CD14-positive monocyte (primary cell): ENCODE measurements around the gene NFATC2. TPM values are rescaled to one million over a fixed set of nuclear protein-coding genes. Genes with fewer than 3 reads are reported as not detected.

Experiments
- DNase-seq, 3 donors: peaks; one replicate each; pipeline ENCODE4 v3.0.0-alpha.2; 2011 to 2022
- H2AFZ ChIP-seq: 2 replicates; pipeline ENCODE4 v1.6.0; 2012; ENCODE audit warnings: mild to moderate bottlenecking, low read depth, low read length, inconsistent platforms; ENCODE audit not compliant: insufficient read depth, poor library complexity, severe bottlenecking
- H3K27ac ChIP-seq, 2 donors: 1 replicate in 1 of 2; 2 replicates in 1 of 2; pipeline ENCODE4 v1.5.1; 2012 to 2013; ENCODE audit warnings: low read length in 2 of 2, control low read depth in 1 of 2, inconsistent platforms in 1 of 2, low read depth in 1 of 2, mild to moderate bottlenecking in 1 of 2
- H3K27me3 ChIP-seq, 2 donors: one replicate each; pipeline versions ENCODE4 v1.6.0 to v1.6.1; 2011 to 2013; ENCODE audit warnings: low read length in 2 of 2; ENCODE audit not compliant: control insufficient read depth in 2 of 2, insufficient read depth in 2 of 2
- H3K36me3 ChIP-seq, 2 donors: replicated peaks in 1 of 2; 1 replicate in 1 of 2; 2 replicates in 1 of 2; pipeline versions ENCODE4 v1.5.1 to v1.6.1; 2012 to 2013; ENCODE audit warnings: low read length in 2 of 2, control low read depth in 1 of 2, inconsistent platforms in 1 of 2, mild to moderate bottlenecking in 1 of 2; ENCODE audit not compliant: insufficient read depth in 2 of 2, control insufficient read depth in 1 of 2
- H3K4me1 ChIP-seq, 2 donors: 1 replicate in 1 of 2; 2 replicates in 1 of 2; pipeline versions ENCODE4 v1.5.1 to v1.6.1; 2012 to 2013; ENCODE audit warnings: low read length in 2 of 2, control low read depth in 1 of 2, inconsistent platforms in 1 of 2, mild to moderate bottlenecking in 1 of 2, moderate library complexity in 1 of 2; ENCODE audit not compliant: insufficient read depth in 2 of 2, control insufficient read depth in 1 of 2
- H3K4me2 ChIP-seq: replicated peaks from 2 replicates; pipeline ENCODE3; 2012; ENCODE audit warnings: low read length, moderate library complexity, mild to moderate bottlenecking; ENCODE audit not compliant: poor library complexity, severe bottlenecking; ENCODE audit errors: extremely low read depth
- H3K4me3 ChIP-seq, 3 experiments: fragments of 200-600 bp in 1 of 3; sonication (generic) in 1 of 3; replicated peaks in 1 of 3; 1 replicate in 2 of 3; 2 replicates in 1 of 3; pipeline ENCODE4 v1.5.1; 2011 to 2013; ENCODE audit warnings: low read length in 3 of 3, mild to moderate bottlenecking in 3 of 3, control low read depth in 2 of 3, low read depth in 2 of 3, inconsistent platforms in 1 of 3, moderate library complexity in 1 of 3
- H3K79me2 ChIP-seq: 2 replicates; pipeline ENCODE4 v1.6.0; 2012; ENCODE audit warnings: mild to moderate bottlenecking, control low read depth, inconsistent platforms, low read length, moderate library complexity; ENCODE audit not compliant: insufficient read depth
- H3K9ac ChIP-seq: 2 replicates; pipeline ENCODE4 v1.6.0; 2017; ENCODE audit warnings: low read length, mild to moderate bottlenecking; ENCODE audit not compliant: insufficient read depth, poor library complexity, severe bottlenecking
- H3K9me3 ChIP-seq, 2 donors: replicated peaks in 1 of 2; 1 replicate in 1 of 2; 2 replicates in 1 of 2; pipeline versions ENCODE4 v1.5.1 to v1.6.1; 2012 to 2013; ENCODE audit warnings: low read length in 2 of 2, control low read depth in 1 of 2; ENCODE audit not compliant: control insufficient read depth in 1 of 2, insufficient read depth in 1 of 2
- H4K20me1 ChIP-seq: 2 replicates; pipeline ENCODE4 v1.6.0; 2012; ENCODE audit warnings: mild to moderate bottlenecking, low read length, control low read depth, moderate library complexity; ENCODE audit not compliant: insufficient read depth
- H3K27ac Mint-ChIP-seq, 7 donors: one replicate each; pipeline ENCODE4 v1.8.0; 2020; ENCODE audit warnings: mild to moderate bottlenecking in 7 of 7, mixed read lengths in 7 of 7, moderate library complexity in 6 of 7, inconsistent platforms in 2 of 7
- H3K27me3 Mint-ChIP-seq, 3 donors: one replicate each; pipeline ENCODE4 v1.8.0; 2021 to 2022; ENCODE audit warnings: low read depth in 3 of 3, mild to moderate bottlenecking in 3 of 3, mixed read lengths in 3 of 3, moderate library complexity in 3 of 3, inconsistent platforms in 1 of 3
- H3K36me3 Mint-ChIP-seq, 2 donors: one replicate each; pipeline ENCODE4 v1.8.0; 2020; ENCODE audit warnings: mixed read lengths in 2 of 2, inconsistent platforms in 1 of 2, mild to moderate bottlenecking in 1 of 2
- H3K4me1 Mint-ChIP-seq: one replicate; pipeline ENCODE4 v1.8.0; 2020; ENCODE audit warnings: mild to moderate bottlenecking, mixed read lengths
- H3K4me3 Mint-ChIP-seq, 2 donors: one replicate each; pipeline ENCODE4 v1.8.0; 2020; ENCODE audit warnings: mild to moderate bottlenecking in 2 of 2, mixed read lengths in 2 of 2, moderate library complexity in 1 of 2
- H3K9me3 Mint-ChIP-seq, 7 donors: one replicate each; pipeline ENCODE4 v1.8.0; 2020 to 2022; ENCODE audit warnings: mixed read lengths in 7 of 7, mild to moderate bottlenecking in 6 of 7, moderate library complexity in 6 of 7, inconsistent platforms in 2 of 7
- WGBS: methylation state at CpG from one replicate; pipeline ENCODE4 v1.1.5; 2013; ENCODE audit warnings: missing lambda C conversion rate; ENCODE audit not compliant: insufficient coverage; 5-methylcytosine and 5-hydroxymethylcytosine counted together
- intact Hi-C, 2 donors: fragments of 100-400 bp; cut with micrococcal nuclease; formaldehyde crosslinking; loops; one replicate each; pipeline versions ENCODE4 v1.15.0 to v1.15.1; 2023
- polyA plus RNA-seq, 3 donors: library from polyadenylated mRNA; depleted of rRNA in 1 of 3; unstranded in 2 of 3; stranded (reverse) in 1 of 3; fragments of 300-500 nt in 2 of 3; fragments of >200 nt in 1 of 3; fragmentation: Illumina TruSeq in 2 of 3; gene quantifications; 1 replicate in 2 of 3; 2 replicates in 1 of 3; pipeline ENCODE4 v1.2.3, GENCODE V29; 2012 to 2021
- TF ChIP-seq, protein P1 (sequence below): fragments of 200-600 bp; IDR thresholded peaks from one replicate; pipeline ENCODE4 v1.8.0; 2022; ENCODE audit warnings: antibody characterized with exemption, mild to moderate bottlenecking

Gene NFATC2
- polyA plus RNA-seq, 3 donors: 0.03 to 0.18 (median 0.11) TPM

DNA sequence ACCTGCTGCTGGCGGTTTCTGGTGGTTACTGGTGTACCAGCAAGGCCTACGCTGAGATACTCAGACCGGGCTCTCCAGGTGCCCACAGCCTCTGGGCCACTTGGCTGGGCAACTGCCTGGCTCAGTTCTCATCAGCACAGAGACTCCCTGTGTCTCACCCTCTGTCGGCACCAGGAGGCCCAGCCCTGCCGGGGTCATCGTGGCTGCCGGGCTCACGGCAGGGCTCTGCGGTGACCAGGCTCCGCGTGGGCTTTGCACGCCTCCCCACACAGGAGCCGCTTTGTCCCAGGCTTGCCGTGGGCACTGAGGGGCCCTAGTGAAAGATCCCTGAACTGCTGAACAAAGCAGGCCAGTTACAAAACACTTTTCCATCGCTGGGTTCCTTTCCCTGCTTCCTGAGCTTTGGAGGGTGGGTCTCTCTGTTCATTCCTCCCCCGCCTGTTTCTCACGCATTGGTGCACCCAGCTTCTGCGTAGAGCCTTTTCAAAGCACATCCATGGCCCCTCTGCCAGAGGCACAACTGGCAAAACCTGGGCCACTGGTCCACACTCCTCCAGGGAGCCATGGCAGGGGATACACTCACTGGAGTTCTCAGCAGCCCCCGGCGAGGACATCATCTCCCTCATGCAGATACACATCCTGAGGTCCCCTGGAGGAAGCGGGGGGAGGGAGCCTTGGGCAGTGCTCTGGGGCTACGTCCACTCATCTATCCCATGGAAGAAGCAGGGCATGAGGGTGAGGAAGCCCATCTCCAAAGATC is 117.0 kb downstream of the NFATC2 start:
- Histone ChIP-seq H3K27ac (no peak overlapping the region), H3K36me3 (no peaks in the 10 kb centered on the region), H3K9me3 (no peaks in the 10 kb centered on the region), H3K9ac (no peak overlapping the region), H4K20me1 (no peaks in the 10 kb centered on the region), H3K4me3 (no peak overlapping the region), H3K79me2 (no peaks in the 10 kb centered on the region), H3K4me1 (no peaks in the 10 kb centered on the region), H3K27me3 (no peaks in the 10 kb centered on the region), H3K4me2 (no peak overlapping the region), H2AFZ (no peak overlapping the region)
- Mint-ChIP-seq H3K9me3 (peaks cover 0 to 2% (median 0%) of the 10 kb centered on the region in 7 donors), H3K36me3 (no peaks in the 10 kb centered on the region), H3K27ac (no peak overlapping the region), H3K4me1 (no peaks in the 10 kb centered on the region), H3K27me3 (peaks cover 0 to 3% (median 3%) of the 10 kb centered on the region in 3 donors), H3K4me3 (no peak overlapping the region)
- 90% methylated on average over 18 of the region's 22 CpGs for WGBS
- TF ChIP-seq, protein P1, sequence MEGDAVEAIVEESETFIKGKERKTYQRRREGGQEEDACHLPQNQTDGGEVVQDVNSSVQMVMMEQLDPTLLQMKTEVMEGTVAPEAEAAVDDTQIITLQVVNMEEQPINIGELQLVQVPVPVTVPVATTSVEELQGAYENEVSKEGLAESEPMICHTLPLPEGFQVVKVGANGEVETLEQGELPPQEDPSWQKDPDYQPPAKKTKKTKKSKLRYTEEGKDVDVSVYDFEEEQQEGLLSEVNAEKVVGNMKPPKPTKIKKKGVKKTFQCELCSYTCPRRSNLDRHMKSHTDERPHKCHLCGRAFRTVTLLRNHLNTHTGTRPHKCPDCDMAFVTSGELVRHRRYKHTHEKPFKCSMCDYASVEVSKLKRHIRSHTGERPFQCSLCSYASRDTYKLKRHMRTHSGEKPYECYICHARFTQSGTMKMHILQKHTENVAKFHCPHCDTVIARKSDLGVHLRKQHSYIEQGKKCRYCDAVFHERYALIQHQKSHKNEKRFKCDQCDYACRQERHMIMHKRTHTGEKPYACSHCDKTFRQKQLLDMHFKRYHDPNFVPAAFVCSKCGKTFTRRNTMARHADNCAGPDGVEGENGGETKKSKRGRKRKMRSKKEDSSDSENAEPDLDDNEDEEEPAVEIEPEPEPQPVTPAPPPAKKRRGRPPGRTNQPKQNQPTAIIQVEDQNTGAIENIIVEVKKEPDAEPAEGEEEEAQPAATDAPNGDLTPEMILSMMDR: no peak
- intact Hi-C loops: no loop called here
- DNase-seq: no peak

DNA sequence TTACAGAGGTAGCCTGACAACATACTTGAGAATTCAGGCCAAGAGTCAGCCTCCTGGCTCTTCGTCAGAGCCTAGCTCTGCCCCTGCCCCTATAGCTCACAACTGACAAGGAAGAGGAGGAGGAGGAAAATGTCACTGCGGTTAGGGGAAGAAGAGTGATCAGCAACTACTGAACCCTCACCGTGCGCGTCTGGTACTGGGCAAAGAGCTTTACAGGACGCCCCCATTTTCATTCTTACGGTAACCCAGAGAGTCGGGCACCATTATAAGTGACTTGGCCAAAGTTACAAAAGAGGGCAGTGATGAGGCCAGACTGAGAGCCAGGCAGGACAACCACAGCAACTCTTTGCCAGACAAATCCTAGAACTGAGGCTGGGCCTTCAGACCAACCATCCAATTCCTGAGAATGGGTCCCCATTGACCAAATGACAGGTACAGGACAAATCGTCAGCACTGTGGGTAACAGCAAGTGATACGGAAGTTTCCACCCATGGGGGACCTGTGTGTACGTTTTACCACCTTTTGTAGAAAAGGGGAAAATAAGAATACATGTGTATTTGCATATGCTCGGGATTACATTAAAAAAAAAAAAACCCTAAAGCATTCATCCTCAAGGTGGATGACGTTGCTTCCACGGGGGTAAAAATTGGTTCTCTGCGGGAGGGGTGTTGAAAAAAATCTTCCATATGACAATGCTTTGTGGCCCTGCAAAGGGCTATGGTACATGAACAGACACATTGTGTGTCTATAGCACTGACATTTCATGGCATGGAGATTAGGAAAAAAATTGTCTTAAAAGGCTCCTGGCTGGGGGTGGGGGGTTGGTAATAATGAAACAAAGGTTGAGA is 118.0 kb downstream of the NFATC2 start:
- 97% methylated on average over 6 of the region's 15 CpGs for WGBS
- intact Hi-C loops: no loop called here
- Mint-ChIP-seq H3K36me3 (no peaks in the 10 kb centered on the region), H3K27me3 (peaks cover 0 to 3% (median 3%) of the 10 kb centered on the region in 3 donors), H3K4me1 (no peaks in the 10 kb centered on the region), H3K27ac (peak overlapping the region in 1 of 7 donors; percentile 14), H3K9me3 (peaks cover 0 to 2% (median 0%) of the 10 kb centered on the region in 7 donors), H3K4me3 (no peak overlapping the region)
- H2AFZ ChIP-seq: no peak overlapping the region
- H3K27ac ChIP-seq: no peak overlapping the region
- no peaks in the 10 kb centered on the region for H3K36me3 ChIP-seq
- H3K9ac ChIP-seq: no peak overlapping the region
- H4K20me1 ChIP-seq: no peaks in the 10 kb centered on the region
- no peak overlapping the region for H3K4me3 ChIP-seq
- H3K27me3 ChIP-seq: no peaks in the 10 kb centered on the region
- TF ChIP-seq, protein P1: no peak
- H3K79me2 ChIP-seq: no peaks in the 10 kb centered on the region
- no peak overlapping the region for H3K4me2 ChIP-seq
- H3K9me3 ChIP-seq: no peaks in the 10 kb centered on the region
- no peak for DNase-seq
- H3K4me1 ChIP-seq: no peaks in the 10 kb centered on the region
